Keratinocyte (primary cell): ENCODE measurements around the gene SPATA45. TPM values are rescaled to one million over a fixed set of nuclear protein-coding genes. Genes with fewer than 3 reads are reported as not detected.

Experiments used
- DNase-seq: peaks from one replicate; pipeline ENCODE4 v3.0.0-alpha.2; 2011; ENCODE audit warnings: low read depth, missing footprints, low spot score
- FAIRE-seq: peaks from 2 replicates; lab custom pipeline; 2011; peaks lifted over from hg19 to GRCh38; lab: Jason Lieb, UNC
- H2AFZ ChIP-seq: 2 replicates; pipeline ENCODE4 v1.6.0; 2012; ENCODE audit warnings: low read length, control low read depth, inconsistent platforms; ENCODE audit not compliant: control insufficient read depth
- H3K27ac ChIP-seq: 2 replicates; pipeline ENCODE4 v1.5.1; 2011; ENCODE audit warnings: low read length; ENCODE audit not compliant: control insufficient read depth, insufficient read depth
- H3K27me3 ChIP-seq: 3 replicates; pipeline ENCODE4 v1.6.0; 2011; ENCODE audit warnings: low read length; ENCODE audit not compliant: control insufficient read depth, insufficient read depth; ENCODE audit errors: extremely low read depth
- H3K36me3 ChIP-seq, 2 experiments: 2 replicates in 1 of 2; 3 replicates in 1 of 2; pipeline ENCODE4 v1.5.1; 2011; ENCODE audit warnings: low read length in 2 of 2, mild to moderate bottlenecking in 1 of 2; ENCODE audit not compliant: control insufficient read depth in 2 of 2, insufficient read depth in 2 of 2; ENCODE audit errors: extremely low read depth in 1 of 2
- H3K4me1 ChIP-seq: 3 replicates; pipeline ENCODE4 v1.5.1; 2011; ENCODE audit warnings: low read length; ENCODE audit not compliant: control insufficient read depth, insufficient read depth; ENCODE audit errors: extremely low read depth
- H3K4me2 ChIP-seq: 3 replicates; pipeline ENCODE4 v1.6.0; 2011; ENCODE audit warnings: low read depth, low read length; ENCODE audit not compliant: control insufficient read depth, insufficient read depth; ENCODE audit errors: extremely low read depth
- H3K4me3 ChIP-seq, 3 experiments: fragments of 200-600 bp in 1 of 3; sonication (generic) in 1 of 3; 2 replicates in 2 of 3; 3 replicates in 1 of 3; pipeline ENCODE4 v1.5.1; 2011 to 2016; ENCODE audit warnings: low read length in 3 of 3, mild to moderate bottlenecking in 3 of 3, control low read depth in 2 of 3, inconsistent platforms in 1 of 3, low read depth in 1 of 3, mixed read lengths in 1 of 3, mixed run types in 1 of 3, moderate library complexity in 1 of 3; ENCODE audit not compliant: control insufficient read depth in 2 of 3, insufficient read depth in 2 of 3; ENCODE audit errors: extremely low read depth in 1 of 3
- H3K79me2 ChIP-seq: 2 replicates; pipeline ENCODE4 v1.6.0; 2012; ENCODE audit warnings: low read length; ENCODE audit not compliant: control insufficient read depth, insufficient read depth
- H3K9ac ChIP-seq: 3 replicates; pipeline ENCODE4 v1.6.0; 2011; ENCODE audit warnings: low read length; ENCODE audit not compliant: control insufficient read depth, insufficient read depth; ENCODE audit errors: extremely low read depth
- H3K9me1 ChIP-seq: 3 replicates; pipeline ENCODE4 v1.6.0; 2011; ENCODE audit warnings: low read length; ENCODE audit not compliant: control insufficient read depth, insufficient read depth; ENCODE audit errors: extremely low read depth
- H3K9me3 ChIP-seq: 2 replicates; pipeline ENCODE4 v1.5.1; 2012; ENCODE audit warnings: low read depth, low read length; ENCODE audit not compliant: control insufficient read depth
- H4K20me1 ChIP-seq: 3 replicates; pipeline ENCODE4 v1.6.0; 2011; ENCODE audit warnings: low read length; ENCODE audit not compliant: control insufficient read depth, insufficient read depth; ENCODE audit errors: extremely low read depth
- EZH2 ChIP-seq: IDR thresholded peaks from one replicate; pipeline ENCODE4 v1.6.1; 2012; ENCODE audit warnings: inconsistent platforms, mild to moderate bottlenecking, low read length, moderate library complexity
- dilution Hi-C: fragments of 300-500 bp; cut with MboI; formaldehyde crosslinking; loops from one replicate; pipeline ENCODE4 v1.7.0; 2020; ENCODE audit warnings: low sequenced_read_pairs; ENCODE audit not compliant: extremely low pct_ligation_motif_present
- polyA minus RNA-seq, 3 experiments: library from RNA; depleted of rRNA, polyadenylated mRNA; stranded (reverse); fragments of >200 nt; gene quantifications; 1 replicate in 1 of 3; 2 replicates in 1 of 3; 3 replicates in 1 of 3; pipeline ENCODE4 v1.2.3, GENCODE V29; 2011
- polyA plus RNA-seq, 5 experiments: library from polyadenylated mRNA; depleted of rRNA in 3 of 5; stranded (reverse) in 3 of 5; stranded (forward) in 1 of 5; unstranded in 1 of 5; fragments of >200 nt; gene quantifications; 1 replicate in 1 of 5; 2 replicates in 3 of 5; 3 replicates in 1 of 5; pipeline versions ENCODE4 v1.2.1 to v1.2.3, GENCODE V29; 2011 to 2012; ENCODE audit warnings: missing spikeins in 2 of 5, low read depth in 1 of 5, low replicate concordance in 1 of 5
- TF ChIP-seq, protein P1 (sequence below), 3 experiments: IDR thresholded peaks in 1 of 3; conservative IDR thresholded peaks in 1 of 3; optimal IDR thresholded peaks in 1 of 3; 2 replicates in 2 of 3; 3 replicates in 1 of 3; pipeline versions ENCODE3 to v1.5.1; 2011; ENCODE audit warnings: low read length in 3 of 3, mild to moderate bottlenecking in 3 of 3, moderate library complexity in 2 of 3, control low read depth in 1 of 3, inconsistent platforms in 1 of 3; ENCODE audit not compliant: insufficient read depth in 2 of 3; ENCODE audit errors: extremely low read depth in 1 of 3

The SPATA45 gene
- polyA plus RNA-seq (not detected in 3 replicates), polyA minus RNA-seq (not detected in 3 replicates)
- not detected for polyA plus RNA-seq (2011; ENCODE audit: low read depth)
- polyA plus RNA-seq (2011; cell fraction: cytosol; rRNA removed): not detected in 2 replicates
- polyA plus RNA-seq (2011; cell fraction: nucleus; rRNA removed): not detected in 2 replicates
- not detected in 2 replicates for polyA plus RNA-seq (2012; ENCODE audit: low replicate concordance)
- not detected for polyA minus RNA-seq (2011; cell fraction: cytosol; rRNA and poly(A)+ RNA removed)
- polyA minus RNA-seq (2011; cell fraction: nucleus; rRNA and poly(A)+ RNA removed): not detected in 2 replicates

DNA sequence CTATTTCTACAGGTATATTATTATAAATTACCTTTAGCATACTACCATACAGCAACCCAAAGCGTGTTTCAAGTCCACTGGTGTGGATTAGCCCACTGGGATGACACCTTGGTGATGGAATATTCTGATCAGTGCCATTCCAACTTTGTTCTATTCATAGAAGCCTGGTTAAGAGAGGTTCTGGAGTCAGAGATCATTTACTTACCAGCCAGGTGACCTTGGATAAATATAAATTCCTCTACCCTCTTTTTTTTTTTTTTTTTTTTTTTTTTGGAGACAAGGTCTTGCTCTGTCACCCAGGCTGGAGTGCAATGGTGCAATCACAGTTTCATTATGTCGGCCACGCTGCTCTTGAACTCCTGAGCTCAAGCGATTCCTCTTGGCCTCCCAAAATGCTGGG lies at the start of gene SPATA45:
Gene SPATA45 (minus strand): TSS at position 101 of the 400 bp plus-strand sequence. CDS start 11,500 bp downstream, outside the sequence.
- Histone ChIP-seq H3K27me3 (no peaks in the 10 kb centered on the region), H3K4me2 (no peak within 1 kb of the TSS), H3K9me1 (no peaks in the 10 kb centered on the region), H2AFZ (no peak within 1 kb of the TSS), H3K36me3 (no peaks in the 10 kb centered on the region), H3K9ac (no peak within 1 kb of the TSS), H3K79me2 (no peaks in the 10 kb centered on the region), H3K27ac (no peak within 1 kb of the TSS), H3K9me3 (peaks cover 2% of the 10 kb centered on the region), H3K4me1 (no peaks in the 10 kb centered on the region), H4K20me1 (no peaks in the 10 kb centered on the region), H3K4me3 (no peak within 1 kb of the TSS)
- FAIRE-seq: no peak
- dilution Hi-C loops: no loop called here
- TF ChIP-seq, protein P1, sequence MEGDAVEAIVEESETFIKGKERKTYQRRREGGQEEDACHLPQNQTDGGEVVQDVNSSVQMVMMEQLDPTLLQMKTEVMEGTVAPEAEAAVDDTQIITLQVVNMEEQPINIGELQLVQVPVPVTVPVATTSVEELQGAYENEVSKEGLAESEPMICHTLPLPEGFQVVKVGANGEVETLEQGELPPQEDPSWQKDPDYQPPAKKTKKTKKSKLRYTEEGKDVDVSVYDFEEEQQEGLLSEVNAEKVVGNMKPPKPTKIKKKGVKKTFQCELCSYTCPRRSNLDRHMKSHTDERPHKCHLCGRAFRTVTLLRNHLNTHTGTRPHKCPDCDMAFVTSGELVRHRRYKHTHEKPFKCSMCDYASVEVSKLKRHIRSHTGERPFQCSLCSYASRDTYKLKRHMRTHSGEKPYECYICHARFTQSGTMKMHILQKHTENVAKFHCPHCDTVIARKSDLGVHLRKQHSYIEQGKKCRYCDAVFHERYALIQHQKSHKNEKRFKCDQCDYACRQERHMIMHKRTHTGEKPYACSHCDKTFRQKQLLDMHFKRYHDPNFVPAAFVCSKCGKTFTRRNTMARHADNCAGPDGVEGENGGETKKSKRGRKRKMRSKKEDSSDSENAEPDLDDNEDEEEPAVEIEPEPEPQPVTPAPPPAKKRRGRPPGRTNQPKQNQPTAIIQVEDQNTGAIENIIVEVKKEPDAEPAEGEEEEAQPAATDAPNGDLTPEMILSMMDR (optimal IDR thresholded peaks at IDR 0.05 in 1 of 3, IDR thresholded peaks at IDR 0.05 in 1 of 3, conservative IDR thresholded peaks at IDR 0.05 in 1 of 3; ENCODE audit: extremely low read depth in 1 of 3, insufficient read depth in 2 of 3, low read length in 3 of 3): no peak
- no peak for TF ChIP-seq EZH2
- no peak for DNase-seq

DNA sequence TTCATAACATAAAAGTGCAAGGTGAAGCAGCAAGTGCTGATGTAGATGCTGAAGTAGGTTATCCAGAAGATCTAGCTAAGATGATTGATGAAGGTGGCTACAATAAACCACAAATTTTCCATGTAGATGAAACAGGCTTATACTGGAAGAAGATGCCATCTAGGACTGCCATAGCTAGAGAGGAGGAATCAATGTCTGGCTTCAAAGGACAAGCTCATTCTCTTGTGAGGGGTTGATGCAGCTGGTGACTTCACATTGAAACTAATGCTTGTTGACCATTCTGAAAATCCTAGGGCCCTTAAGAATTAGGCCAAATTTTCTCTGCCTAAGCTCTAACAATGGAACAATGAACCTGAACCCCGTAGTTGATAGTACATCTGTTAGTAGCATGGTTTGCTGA lies 44.7 kb upstream of the SPATA45 start:
- H3K79me2 ChIP-seq: no peaks in the 10 kb centered on the region
- dilution Hi-C loops: no loop called here
- H3K9ac ChIP-seq: no peak overlapping the region
- H3K4me2 ChIP-seq: no peak overlapping the region
- H3K9me3 ChIP-seq: no peaks in the 10 kb centered on the region
- H3K27ac ChIP-seq: no peak overlapping the region
- TF ChIP-seq, protein P1 (optimal IDR thresholded peaks at IDR 0.05 in 1 of 3, IDR thresholded peaks at IDR 0.05 in 1 of 3, conservative IDR thresholded peaks at IDR 0.05 in 1 of 3; ENCODE audit: extremely low read depth in 1 of 3, insufficient read depth in 2 of 3, low read length in 3 of 3): no peak
- no peak for TF ChIP-seq EZH2
- H2AFZ ChIP-seq: no peak overlapping the region
- peaks cover 8 to 13% of the 10 kb centered on the region in 2 experiments for H3K36me3 ChIP-seq
- no peak for DNase-seq
- no peaks in the 10 kb centered on the region for H3K9me1 ChIP-seq
- H3K4me1 ChIP-seq: no peaks in the 10 kb centered on the region
- H3K4me3 ChIP-seq: no peak overlapping the region
- H4K20me1 ChIP-seq: no peaks in the 10 kb centered on the region
- H3K27me3 ChIP-seq: no peaks in the 10 kb centered on the region
- no peak for FAIRE-seq
